ENCODE data around the gene SMIM36. TPM values are rescaled to one million over a fixed set of nuclear protein-coding genes. Genes with fewer than 3 reads are reported as not detected.
"Not testable (repeated sequence)": the region's sequence is repeated elsewhere in the genome, so short reads cannot be mapped to it uniquely, and the experiment has no call there.

The SMIM36 gene
- total RNA-seq, 1 donor from 2014 or later, result not detected

GRCh38 chr17:55456307-55457240, 54.7 kb downstream of the SMIM36 start:
- no peak for DNase-seq (ENCODE audit: low read depth)

- DNase-seq (ENCODE audit: low read depth), result peak; percentile 20
These were observed 56.3 kb downstream of the SMIM36 start for GRCh38 chr17:55454906-55455474.

- no peak for DNase-seq (ENCODE audit: low read depth)
These were observed 57.3 kb downstream of the SMIM36 start for GRCh38 chr17:55453839-55454557.

- peak; percentile 39 for DNase-seq (ENCODE audit: low read depth)
These were observed 59.0 kb downstream of the SMIM36 start for GRCh38 chr17:55452139-55452790.

GRCh38 chr17:55451758-55452138, 59.5 kb downstream of the SMIM36 start:
- no peak for DNase-seq (ENCODE audit: low read depth)

GRCh38 chr17:55451203-55451641, 60.0 kb downstream of the SMIM36 start:
- no peak for DNase-seq (ENCODE audit: low read depth)

GRCh38 chr17:55450232-55450825, 60.9 kb downstream of the SMIM36 start:
- no peak for DNase-seq (ENCODE audit: low read depth)

GRCh38 chr17:55448681-55449080, 62.6 kb downstream of the SMIM36 start:
- no peak for DNase-seq (ENCODE audit: low read depth)

- DNase-seq (ENCODE audit: low read depth), result no peak
These were observed 64.6 kb downstream of the SMIM36 start for GRCh38 chr17:55446581-55447205.

- not testable (repeated sequence) for DNase-seq (ENCODE audit: low read depth)
These were observed 65.2 kb downstream of the SMIM36 start for GRCh38 chr17:55446004-55446403.

- no peak for DNase-seq (ENCODE audit: low read depth)
These were observed 66.5 kb downstream of the SMIM36 start for GRCh38 chr17:55444471-55445441.

- DNase-seq (ENCODE audit: low read depth), result no peak
These were observed 67.3 kb downstream of the SMIM36 start for GRCh38 chr17:55443904-55444303.

- DNase-seq (ENCODE audit: low read depth), result no peak
These were observed 68.1 kb downstream of the SMIM36 start for GRCh38 chr17:55442953-55443683.

GRCh38 chr17:55442462-55442861, 68.8 kb downstream of the SMIM36 start:
- DNase-seq (ENCODE audit: low read depth), result no peak

- no peak for DNase-seq (ENCODE audit: low read depth)
These were observed 69.7 kb downstream of the SMIM36 start for GRCh38 chr17:55441544-55441943.

- no peak for DNase-seq (ENCODE audit: low read depth)
These were observed 70.9 kb downstream of the SMIM36 start for GRCh38 chr17:55440391-55440790.

- DNase-seq (ENCODE audit: low read depth), result no peak
These were observed 74.1 kb downstream of the SMIM36 start for GRCh38 chr17:55437159-55437605.
